G401.6 (cell line): ENCODE results near the gene RNASE9.
"Not testable (repeated sequence)": the region's sequence is repeated elsewhere in the genome, so short reads cannot be mapped to it uniquely, and the experiment has no call there.

Source experiments
- FAIRE-seq: peaks from 2 replicates; lab custom pipeline; 2012; peaks lifted over from hg19 to GRCh38; lab: Jason Lieb, UNC

RNASE9 gene

DNA sequence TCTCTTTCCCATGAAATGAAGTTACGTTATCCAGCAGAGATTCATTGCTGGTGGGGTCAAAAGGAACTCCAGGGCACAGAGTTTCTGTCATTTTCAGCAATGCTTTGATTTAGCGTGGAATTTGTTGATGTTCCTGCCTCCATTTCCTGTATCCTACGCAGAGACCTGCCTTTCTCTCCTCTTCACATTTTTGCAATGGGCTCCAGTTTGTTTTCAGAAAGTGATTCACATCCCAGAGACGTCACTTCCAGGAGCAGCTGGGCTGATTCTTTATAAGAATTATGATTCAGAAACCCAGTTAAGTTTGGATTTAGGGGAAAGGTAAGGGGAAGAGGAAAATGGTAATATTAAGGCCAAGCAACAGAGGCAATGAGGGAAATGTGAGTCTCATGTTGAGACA, 43.9 kb downstream of the RNASE9 start:
- FAIRE-seq, result no peak

- FAIRE-seq, result no peak
Measured at GRCh38 chr14:20515846-20516245, 45.0 kb downstream of the RNASE9 start.

DNA sequence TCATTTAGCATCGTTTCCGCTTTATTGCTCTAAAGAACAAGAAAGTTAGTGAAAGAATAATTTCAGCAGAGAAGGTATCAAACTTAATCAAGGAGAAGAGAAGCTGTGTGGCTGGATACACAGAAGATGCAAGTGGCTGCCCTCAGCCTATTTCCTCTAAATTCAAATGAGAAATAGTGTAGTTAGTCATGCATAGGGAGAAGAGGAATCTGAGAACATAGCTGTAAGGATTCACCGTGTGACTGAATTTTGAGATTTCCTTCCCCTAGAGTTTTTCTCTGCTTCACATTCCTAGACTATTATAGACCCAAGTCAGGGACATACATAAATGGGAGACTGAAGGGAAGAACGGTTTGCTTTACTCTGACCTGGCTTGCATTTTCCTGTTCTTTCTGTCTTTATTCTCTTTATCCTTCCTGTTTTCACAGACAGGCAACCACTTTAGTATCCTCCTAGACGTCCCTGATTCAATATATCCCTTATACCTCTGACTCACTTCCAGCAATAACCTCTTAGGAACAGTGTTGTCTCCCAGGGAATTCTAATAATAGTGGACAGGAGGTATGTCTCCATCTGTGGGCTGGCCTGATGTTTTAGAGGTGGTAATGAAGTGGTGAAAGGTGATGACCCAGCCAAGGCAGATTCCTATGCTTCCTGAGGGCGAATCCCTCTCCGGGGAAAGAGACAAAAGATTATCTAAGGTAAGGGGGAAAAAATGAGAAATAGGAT, 48.5 kb downstream of the RNASE9 start:
- no peak for FAIRE-seq

- no peak for FAIRE-seq
Measured at GRCh38 chr14:20508367-20508766, 52.5 kb downstream of the RNASE9 start.

DNA sequence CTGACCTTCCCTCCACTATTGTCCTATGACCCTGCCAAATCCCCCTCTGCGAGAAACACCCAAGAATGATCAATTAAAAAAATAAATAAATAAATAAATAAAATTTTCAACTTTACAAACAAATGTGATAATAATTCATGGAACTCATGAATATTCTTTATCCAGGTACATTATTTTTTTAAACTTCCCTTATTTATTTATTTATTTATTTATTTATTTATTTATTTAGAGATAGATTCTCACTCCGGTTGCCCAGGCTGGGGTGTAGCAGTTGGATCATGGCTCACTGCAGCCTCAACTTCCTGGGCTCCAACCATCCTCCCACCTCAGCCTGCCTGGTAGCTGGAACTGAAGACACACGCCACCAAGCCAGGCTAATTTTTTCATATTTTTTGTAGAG, 53.3 kb downstream of the RNASE9 start:
- FAIRE-seq, result not testable (repeated sequence)

DNA sequence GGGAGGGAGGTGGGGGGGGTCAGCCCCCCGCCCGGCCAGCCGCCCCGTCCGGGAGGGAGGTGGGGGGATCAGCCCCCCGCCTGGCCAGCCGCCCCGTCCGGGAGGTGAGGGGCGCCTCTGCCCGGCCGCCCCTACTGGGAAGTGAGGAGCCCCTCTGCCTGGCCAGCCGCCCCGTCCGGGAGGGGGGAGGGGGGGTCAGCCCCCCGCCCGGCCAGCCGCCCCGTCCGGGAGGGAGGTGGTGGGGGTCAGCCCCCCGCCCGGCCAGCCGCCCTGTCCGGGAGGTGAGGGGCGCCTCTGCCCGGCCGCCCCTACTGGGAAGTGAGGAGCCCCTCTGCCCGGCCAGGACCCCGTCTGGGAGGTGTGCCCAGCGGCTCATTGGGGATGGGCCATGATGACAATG, 54.1 kb downstream of the RNASE9 start:
- FAIRE-seq, result not testable (repeated sequence)

DNA sequence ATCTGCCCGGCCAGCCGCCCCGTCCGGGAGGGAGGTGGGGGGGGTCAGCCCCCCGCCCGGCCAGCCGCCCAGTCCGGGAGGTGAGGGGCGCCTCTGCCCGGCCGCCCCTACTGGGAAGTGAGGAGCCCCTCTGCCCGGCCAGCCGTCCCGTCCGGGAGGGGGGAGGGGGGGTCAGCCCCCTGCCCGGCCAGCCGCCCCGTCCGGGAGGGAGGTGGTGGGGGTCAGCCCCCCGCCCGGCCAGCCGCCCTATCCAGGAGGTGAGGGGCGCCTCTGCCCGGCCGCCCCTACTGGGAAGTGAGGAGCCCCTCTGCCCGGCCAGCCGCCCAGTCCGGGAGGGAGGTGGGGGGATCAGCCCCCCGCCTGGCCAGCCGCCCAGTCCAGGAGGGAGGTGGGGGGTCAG, 54.6 kb downstream of the RNASE9 start:
- FAIRE-seq, result not testable (repeated sequence)
